A549 (cell line): ENCODE measurements around the gene RET. TPM values are rescaled to one million over a fixed set of nuclear protein-coding genes. Genes with fewer than 3 reads are reported as not detected.

Source experiments
- ATAC-seq, 2 experiments: fragments of 200-7000 bp in 1 of 2; fragments of >200 bp in 1 of 2; cut with Nextera tagmentation in 1 of 2; cut with Tn5 transposase in 1 of 2; 3 replicates each; pipeline versions ENCODE4 v1.8.0 to v1.9.1; 2018 to 2020; ENCODE audit warnings: mild to moderate bottlenecking in 1 of 2, moderate library complexity in 1 of 2
- CTCF ChIA-PET: fragments of 300-600 bp; sonication (Branson Sonifier 250); formaldehyde crosslinking; extraction: SDS; loops from one replicate; lab custom pipeline; 2021; ENCODE audit warnings: antibody characterized with exemption, inconsistent platforms; lab: Yijun Ruan, JAX
- POLR2A ChIA-PET: fragments of 350-600 bp; formaldehyde crosslinking; extraction: SDS; loops from one replicate; lab custom pipeline; 2021; ENCODE audit warnings: antibody characterized with exemption, inconsistent platforms; lab: Yijun Ruan, JAX
- DNase-seq, 2 experiments: peaks; one replicate each; pipeline versions ENCODE4 v3.0.0 to v3.0.0-alpha.2; 2011 to 2016; ENCODE audit warnings: low read depth in 1 of 2, low spot score in 1 of 2
- FAIRE-seq: peaks from 2 replicates; lab custom pipeline; 2011; peaks lifted over from hg19 to GRCh38; lab: Jason Lieb, UNC
- H3K27ac ChIP-seq, 2 experiments: fragments of >200 bp; sonication (Bioruptor Twin); formaldehyde crosslinking; 3 replicates each; pipeline ENCODE4 v1.5.1; 2016 to 2017
- H3K4me1 ChIP-seq: fragments of >200 bp; sonication (Bioruptor Twin); formaldehyde crosslinking; 3 replicates; pipeline ENCODE4 v1.6.1; 2016
- H3K4me2 ChIP-seq: fragments of >200 bp; sonication (Bioruptor Twin); formaldehyde crosslinking; 3 replicates; pipeline ENCODE4 v1.6.1; 2016
- H3K4me3 ChIP-seq: fragments of >200 bp; sonication (Bioruptor Twin); formaldehyde crosslinking; 3 replicates; pipeline ENCODE4 v1.5.1; 2016
- H3K9me3 ChIP-seq: fragments of >200 bp; sonication (Bioruptor Twin); formaldehyde crosslinking; 3 replicates; pipeline ENCODE4 v1.6.1; 2016
- BCL3 ChIP-seq: fragments of >200 bp; sonication (Bioruptor Twin); formaldehyde crosslinking; IDR thresholded peaks from 3 replicates; pipeline ENCODE4 v1.6.1; 2016
- BHLHE40 ChIP-seq: IDR thresholded peaks from 2 replicates; pipeline ENCODE4 v1.6.1; 2012; ENCODE audit warnings: low read depth, low read length, inconsistent platforms
- CBX2 ChIP-seq: fragments of 200-600 bp; sonication (generic); IDR thresholded peaks from 2 replicates; pipeline ENCODE4 v1.6.1; 2016; ENCODE audit warnings: low read depth, mild to moderate bottlenecking, borderline replicate concordance
- CBX8 ChIP-seq: fragments of 200-600 bp; sonication (generic); IDR thresholded peaks from 2 replicates; pipeline ENCODE4 v1.6.1; 2016
- CEBPB ChIP-seq, 2 experiments: fragments of >200 bp in 1 of 2; sonication (Bioruptor Twin) in 1 of 2; formaldehyde crosslinking in 1 of 2; IDR thresholded peaks; 2 replicates each; pipeline ENCODE4 v1.6.1; 2012 to 2016
- CHD4 ChIP-seq: fragments of 200-600 bp; sonication (generic); IDR thresholded peaks from 2 replicates; pipeline ENCODE4 v1.6.1; 2016; ENCODE audit warnings: antibody characterized with exemption, mild to moderate bottlenecking, borderline replicate concordance
- EHF ChIP-seq: fragments of 250-450 bp; sonication (Bioruptor Pico); IDR thresholded peaks from 2 replicates; pipeline ENCODE4 v1.5.0; 2020; ENCODE audit warnings: mild to moderate bottlenecking
- EHMT2 ChIP-seq: fragments of 200-600 bp; sonication (generic); IDR thresholded peaks from 2 replicates; pipeline ENCODE4 v1.6.1; 2016; ENCODE audit warnings: antibody characterized with exemption, low read depth, mild to moderate bottlenecking, moderate library complexity
- FOSB ChIP-seq: fragments of 250-450 bp; sonication (Bioruptor Pico); IDR thresholded peaks from 2 replicates; pipeline ENCODE4 v1.5.0; 2020; ENCODE audit warnings: mild to moderate bottlenecking, moderate library complexity
- FOSL2 ChIP-seq, 2 experiments: fragments of 450-650 bp in 1 of 2; fragments of >200 bp in 1 of 2; sonication (Bioruptor Twin) in 1 of 2; formaldehyde crosslinking; IDR thresholded peaks; 2 replicates each; pipeline versions ENCODE4 v1.5.0 to v1.6.1; 2016 to 2020; ENCODE audit warnings: mild to moderate bottlenecking in 1 of 2, moderate library complexity in 1 of 2
- FOXS1 ChIP-seq: fragments of 250-450 bp; sonication (Bioruptor Pico); IDR thresholded peaks from 2 replicates; pipeline ENCODE4 v1.5.0; 2020; ENCODE audit warnings: mild to moderate bottlenecking, moderate library complexity
- GATA3 ChIP-seq: IDR thresholded peaks from 2 replicates; pipeline ENCODE4 v1.6.1; 2012; ENCODE audit warnings: borderline replicate concordance
- HEYL ChIP-seq: fragments of 250-450 bp; sonication (Bioruptor Pico); IDR thresholded peaks from 2 replicates; pipeline ENCODE4 v1.8.0; 2021; ENCODE audit warnings: mild to moderate bottlenecking, moderate library complexity
- HMGXB4 ChIP-seq: fragments of 250-450 bp; sonication (Bioruptor Pico); IDR thresholded peaks from 2 replicates; pipeline ENCODE4 v1.5.0; 2021; ENCODE audit warnings: mild to moderate bottlenecking, moderate library complexity, borderline replicate concordance
- HOXA7 ChIP-seq: fragments of 250-450 bp; sonication (Bioruptor Pico); IDR thresholded peaks from 2 replicates; pipeline ENCODE4 v1.5.0; 2020; ENCODE audit warnings: mild to moderate bottlenecking, moderate library complexity
- JUN ChIP-seq, 2 experiments: fragments of >200 bp; sonication (Bioruptor Twin); formaldehyde crosslinking; IDR thresholded peaks; 2 replicates in 1 of 2; 3 replicates in 1 of 2; pipeline ENCODE4 v1.6.1; 2016 to 2017
- MAZ ChIP-seq: fragments of 150-350 bp; IDR thresholded peaks from 2 replicates; pipeline ENCODE4 v1.6.1; 2014; ENCODE audit warnings: antibody characterized with exemption, low read depth, low read length, borderline replicate concordance
- NR3C1 ChIP-seq: fragments of >200 bp; sonication (Bioruptor Twin); formaldehyde crosslinking; IDR thresholded peaks from 3 replicates; pipeline ENCODE4 v1.6.1; 2017
- PBX3 ChIP-seq: IDR thresholded peaks from 2 replicates; pipeline ENCODE4 v1.6.1; 2012
- PHF8 ChIP-seq: fragments of 200-600 bp; sonication (generic); IDR thresholded peaks from 2 replicates; pipeline ENCODE4 v1.6.1; 2016; ENCODE audit warnings: low read depth, mild to moderate bottlenecking, antibody characterized with exemption, moderate library complexity, borderline replicate concordance
- POLR2A ChIP-seq: IDR thresholded peaks from 2 replicates; pipeline ENCODE4 v1.6.1; 2012; ENCODE audit warnings: mild to moderate bottlenecking, low read length
- POLR2AphosphoS2 ChIP-seq: conservative IDR thresholded peaks from 2 replicates; pipeline ENCODE4 v1.6.1; 2012; ENCODE audit warnings: low read length, improper control_type of control experiment, inconsistent platforms
- RFX5 ChIP-seq: fragments of 450-650 bp; IDR thresholded peaks from 2 replicates; pipeline ENCODE4 v1.7.1; 2014; ENCODE audit warnings: antibody characterized with exemption, mild to moderate bottlenecking, moderate library complexity
- SMC3 ChIP-seq: fragments of >200 bp; sonication (Bioruptor Twin); formaldehyde crosslinking; IDR thresholded peaks from 3 replicates; pipeline ENCODE4 v1.6.1; 2018; ENCODE audit warnings: inconsistent platforms
- USF2 ChIP-seq: fragments of 450-650 bp; IDR thresholded peaks from 2 replicates; pipeline ENCODE4 v1.6.1; 2014; ENCODE audit warnings: antibody characterized with exemption
- ZNF302 ChIP-seq: fragments of 250-450 bp; sonication (Bioruptor Pico); IDR thresholded peaks from 2 replicates; pipeline ENCODE4 v1.9.0; 2021; ENCODE audit warnings: inconsistent platforms, mild to moderate bottlenecking, moderate library complexity
- WGBS: methylation state at CpG from one replicate; pipeline ENCODE4 v1.1.6; 2017; ENCODE audit errors: missing lambda C conversion rate; 5-methylcytosine and 5-hydroxymethylcytosine counted together
- polyA plus RNA-seq, 4 experiments: library from polyadenylated mRNA; depleted of rRNA in 3 of 4; stranded (reverse); fragments of >200 nt; fragmentation: RNase III in 1 of 4; extraction: RNeasy Plus Mini Kit Qiagen cat#74134 plus additional on column Dnase treatment in 1 of 4; gene quantifications; 2 replicates in 3 of 4; 3 replicates in 1 of 4; pipeline ENCODE4 v1.2.3, GENCODE V29; 2011 to 2017
- TF ChIP-seq, protein P1 (sequence below): fragments of >200 bp; sonication (Bioruptor Twin); formaldehyde crosslinking; IDR thresholded peaks from 2 replicates; pipeline ENCODE4 v1.6.1; 2016
- TF ChIP-seq, protein P2 (sequence below): fragments of >200 bp; sonication (Bioruptor Twin); formaldehyde crosslinking; IDR thresholded peaks from 3 replicates; pipeline ENCODE4 v1.5.1; 2016

The RET gene
- polyA plus RNA-seq, 2 of the 4 experiments (the other 2 are of a cell fraction): 0.08 to 0.41 TPM

- no peak for DNase-seq
- CTCF ChIA-PET: interaction anchor here (1.6 kb wide), 1 partner anchor 12 kb away, joined by 4 read pairs; no protein-coding TSS in a partner anchor
- H3K4me1 ChIP-seq: no peaks in the 10 kb centered on the region
- WGBS: 39% methylated on average over 8 of the region's 9 CpGs
- H3K4me3 ChIP-seq: no peak overlapping the region
- no peak for FAIRE-seq
- TF ChIP-seq CHD4 (no peak), SMC3 (no peak), JUN (IDR thresholded peaks at IDR 0.05) (no peak), HEYL (no peak), POLR2A (no peak), BCL3 (no peak), PHF8 (no peak), PBX3 (no peak), HOXA7 (no peak), BHLHE40 (no peak), POLR2AphosphoS2 (no peak), RFX5 (no peak), FOSB (no peak), FOSL2 (IDR thresholded peaks at IDR 0.05) (no peak), FOSL2 (CRISPR knock-in tag; IDR thresholded peaks at IDR 0.05) (no peak), MAZ (no peak), EHMT2 (no peak)
- no peaks in the 10 kb centered on the region for H3K9me3 ChIP-seq
- no peak overlapping the region for H3K4me2 ChIP-seq
- no peak for ATAC-seq
- H3K27ac ChIP-seq: no peak overlapping the region
- POLR2A ChIA-PET: no interaction called here
These were observed 40.3 kb downstream of the RET start for GRCh38 chr10:43117031-43117776.

DNA sequence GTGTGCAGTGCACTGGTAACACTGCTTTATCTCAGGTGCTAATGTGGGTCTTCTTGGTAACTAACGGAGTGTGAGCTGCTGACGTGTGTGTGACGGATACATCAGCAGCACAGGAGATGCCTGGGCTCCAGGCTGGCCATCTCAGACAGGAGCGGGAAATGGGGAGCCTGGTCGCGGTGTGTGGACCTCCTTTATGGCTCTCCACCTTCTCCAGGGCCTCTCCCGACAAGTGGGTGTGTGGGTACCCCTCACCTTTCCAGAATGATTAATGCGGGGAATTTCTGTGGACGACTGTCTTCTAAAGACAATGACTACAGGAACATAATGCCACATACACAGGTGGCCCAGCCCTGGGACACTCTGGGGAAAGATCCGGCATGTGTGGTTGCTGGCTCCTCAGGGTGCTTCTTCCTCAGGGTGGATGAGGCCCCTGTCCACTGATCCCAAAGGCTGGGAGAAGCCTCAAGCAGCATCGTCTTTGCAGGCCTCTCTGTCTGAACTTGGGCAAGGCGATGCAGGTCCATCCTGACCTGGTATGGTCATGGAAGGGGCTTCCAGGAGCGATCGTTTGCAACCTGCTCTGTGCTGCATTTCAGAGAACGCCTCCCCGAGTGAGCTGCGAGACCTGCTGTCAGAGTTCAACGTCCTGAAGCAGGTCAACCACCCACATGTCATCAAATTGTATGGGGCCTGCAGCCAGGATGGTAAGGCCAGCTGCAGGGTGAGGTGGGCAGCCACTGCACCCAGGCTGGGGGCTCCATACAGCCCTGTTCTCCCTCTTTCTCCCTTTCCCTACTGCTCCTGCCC lies 41.1 kb downstream of the RET start:
- ChIA-PET CTCF (interaction anchor here (1.1 to 1.6 kb wide), 3 partner anchors 8 to 18 kb away, joined by 3 to 5 read pairs (median 4); no protein-coding TSS in a partner anchor), POLR2A (no interaction called here)
- DNase-seq (no peak), ATAC-seq (no peak), FAIRE-seq (no peak)
- 62% methylated on average over 18 of the region's 18 CpGs for WGBS
- H3K4me2 ChIP-seq: no peak overlapping the region
- H3K27ac ChIP-seq: no peak overlapping the region
- no peaks in the 10 kb centered on the region for H3K4me1 ChIP-seq
- no peak for TF ChIP-seq ZNF302 (CRISPR knock-in tag)
- TF ChIP-seq CEBPB (IDR thresholded peaks at IDR 0.05): no peak
- no peak for TF ChIP-seq USF2
- TF ChIP-seq FOXS1 (CRISPR knock-in tag): no peak
- no peak for TF ChIP-seq NR3C1
- TF ChIP-seq CHD4: no peak
- no peak for TF ChIP-seq GATA3
- TF ChIP-seq, protein P1, sequence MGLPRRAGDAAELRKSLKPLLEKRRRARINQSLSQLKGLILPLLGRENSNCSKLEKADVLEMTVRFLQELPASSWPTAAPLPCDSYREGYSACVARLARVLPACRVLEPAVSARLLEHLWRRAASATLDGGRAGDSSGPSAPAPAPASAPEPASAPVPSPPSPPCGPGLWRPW: no peak
- TF ChIP-seq, protein P2, sequence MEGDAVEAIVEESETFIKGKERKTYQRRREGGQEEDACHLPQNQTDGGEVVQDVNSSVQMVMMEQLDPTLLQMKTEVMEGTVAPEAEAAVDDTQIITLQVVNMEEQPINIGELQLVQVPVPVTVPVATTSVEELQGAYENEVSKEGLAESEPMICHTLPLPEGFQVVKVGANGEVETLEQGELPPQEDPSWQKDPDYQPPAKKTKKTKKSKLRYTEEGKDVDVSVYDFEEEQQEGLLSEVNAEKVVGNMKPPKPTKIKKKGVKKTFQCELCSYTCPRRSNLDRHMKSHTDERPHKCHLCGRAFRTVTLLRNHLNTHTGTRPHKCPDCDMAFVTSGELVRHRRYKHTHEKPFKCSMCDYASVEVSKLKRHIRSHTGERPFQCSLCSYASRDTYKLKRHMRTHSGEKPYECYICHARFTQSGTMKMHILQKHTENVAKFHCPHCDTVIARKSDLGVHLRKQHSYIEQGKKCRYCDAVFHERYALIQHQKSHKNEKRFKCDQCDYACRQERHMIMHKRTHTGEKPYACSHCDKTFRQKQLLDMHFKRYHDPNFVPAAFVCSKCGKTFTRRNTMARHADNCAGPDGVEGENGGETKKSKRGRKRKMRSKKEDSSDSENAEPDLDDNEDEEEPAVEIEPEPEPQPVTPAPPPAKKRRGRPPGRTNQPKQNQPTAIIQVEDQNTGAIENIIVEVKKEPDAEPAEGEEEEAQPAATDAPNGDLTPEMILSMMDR: no peak
- TF ChIP-seq CBX8: no peak
- no peak for TF ChIP-seq HMGXB4 (CRISPR knock-in tag)
- TF ChIP-seq EHF (CRISPR knock-in tag): no peak
- TF ChIP-seq CBX2: no peak
- H3K9me3 ChIP-seq: no peaks in the 10 kb centered on the region
- no peak overlapping the region for H3K4me3 ChIP-seq
